Nephron (organoid): ENCODE data around the gene AP1S1.

ENCODE experiments used
- H3K27ac Mint-ChIP-seq, 3 experiments: 2 replicates each; pipeline ENCODE4 v1.8.0; 2020; ENCODE audit warnings: mixed read lengths in 3 of 3, mild to moderate bottlenecking in 2 of 3, moderate library complexity in 1 of 3
- H3K27me3 Mint-ChIP-seq: 2 replicates; pipeline ENCODE4 v1.8.0; 2021; ENCODE audit warnings: low read depth, mild to moderate bottlenecking, moderate library complexity, mixed read lengths
- H3K36me3 Mint-ChIP-seq: 2 replicates; pipeline ENCODE4 v1.8.0; 2020; ENCODE audit warnings: low read depth, mixed read lengths
- H3K4me1 Mint-ChIP-seq: 2 replicates; pipeline ENCODE4 v1.8.0; 2020; ENCODE audit warnings: mixed read lengths
- H3K4me3 Mint-ChIP-seq, 3 experiments: 2 replicates each; pipeline ENCODE4 v1.8.0; 2020; ENCODE audit warnings: mild to moderate bottlenecking in 3 of 3, mixed read lengths in 3 of 3, moderate library complexity in 2 of 3
- H3K9me3 Mint-ChIP-seq: 2 replicates; pipeline ENCODE4 v1.8.0; 2020; ENCODE audit warnings: mixed read lengths
- TF ChIP-seq, protein P1 (sequence below), 3 experiments: fragments of 200-600 bp; sonication (generic); IDR thresholded peaks; one replicate each; pipeline ENCODE4 v1.5.0; 2021; ENCODE audit warnings: antibody characterized with exemption in 3 of 3; ENCODE audit not compliant: unreplicated experiment in 3 of 3

AP1S1 gene

DNA sequence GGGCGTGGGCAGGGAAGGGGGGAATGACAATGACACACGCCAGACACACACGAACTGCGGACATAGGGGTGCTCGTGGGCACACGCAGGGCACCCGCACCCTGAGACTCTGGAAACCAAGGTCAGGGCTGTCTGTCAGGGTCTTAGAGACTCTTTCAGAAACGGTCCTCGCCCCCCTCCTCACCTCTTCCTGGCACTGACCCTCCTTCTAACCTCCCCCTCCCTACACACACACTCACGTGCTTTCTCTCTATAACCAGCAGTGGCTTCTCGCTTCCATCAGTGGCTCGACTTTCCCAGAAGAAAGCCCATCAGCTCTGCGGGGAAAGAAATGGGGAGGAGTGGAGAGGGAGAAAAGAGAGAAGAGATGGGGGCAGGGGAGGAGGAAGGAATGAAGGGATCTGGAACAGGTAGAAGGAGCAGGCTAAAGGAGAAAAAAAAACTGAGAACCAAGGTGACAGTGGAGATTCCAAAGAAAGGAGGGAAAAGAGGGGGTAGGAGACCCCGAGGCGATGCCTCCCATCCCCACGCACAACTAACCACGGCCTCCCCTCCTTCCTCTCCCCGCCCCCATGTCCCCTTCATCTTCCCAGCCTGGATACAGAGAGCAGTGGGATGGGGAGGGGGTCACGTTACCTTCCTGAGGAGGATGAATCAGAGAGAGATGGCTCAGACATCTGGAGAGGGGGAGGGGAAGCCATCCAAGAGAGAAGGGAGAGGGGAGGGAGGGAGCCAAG is 12.8 kb downstream of the AP1S1 start:
- Mint-ChIP-seq H3K4me1 (peaks cover 51% of the 10 kb centered on the region), H3K4me3 (peak overlapping the region; percentile 35 to 78 (median 45)), H3K36me3 (no peaks in the 10 kb centered on the region), H3K27me3 (peaks cover 92% of the 10 kb centered on the region), H3K27ac (no peak overlapping the region), H3K9me3 (no peaks in the 10 kb centered on the region)
- TF ChIP-seq, protein P1, sequence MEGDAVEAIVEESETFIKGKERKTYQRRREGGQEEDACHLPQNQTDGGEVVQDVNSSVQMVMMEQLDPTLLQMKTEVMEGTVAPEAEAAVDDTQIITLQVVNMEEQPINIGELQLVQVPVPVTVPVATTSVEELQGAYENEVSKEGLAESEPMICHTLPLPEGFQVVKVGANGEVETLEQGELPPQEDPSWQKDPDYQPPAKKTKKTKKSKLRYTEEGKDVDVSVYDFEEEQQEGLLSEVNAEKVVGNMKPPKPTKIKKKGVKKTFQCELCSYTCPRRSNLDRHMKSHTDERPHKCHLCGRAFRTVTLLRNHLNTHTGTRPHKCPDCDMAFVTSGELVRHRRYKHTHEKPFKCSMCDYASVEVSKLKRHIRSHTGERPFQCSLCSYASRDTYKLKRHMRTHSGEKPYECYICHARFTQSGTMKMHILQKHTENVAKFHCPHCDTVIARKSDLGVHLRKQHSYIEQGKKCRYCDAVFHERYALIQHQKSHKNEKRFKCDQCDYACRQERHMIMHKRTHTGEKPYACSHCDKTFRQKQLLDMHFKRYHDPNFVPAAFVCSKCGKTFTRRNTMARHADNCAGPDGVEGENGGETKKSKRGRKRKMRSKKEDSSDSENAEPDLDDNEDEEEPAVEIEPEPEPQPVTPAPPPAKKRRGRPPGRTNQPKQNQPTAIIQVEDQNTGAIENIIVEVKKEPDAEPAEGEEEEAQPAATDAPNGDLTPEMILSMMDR (IDR thresholded peaks at IDR 0.05; ENCODE audit: unreplicated experiment in 3 of 3), result no peak

DNA sequence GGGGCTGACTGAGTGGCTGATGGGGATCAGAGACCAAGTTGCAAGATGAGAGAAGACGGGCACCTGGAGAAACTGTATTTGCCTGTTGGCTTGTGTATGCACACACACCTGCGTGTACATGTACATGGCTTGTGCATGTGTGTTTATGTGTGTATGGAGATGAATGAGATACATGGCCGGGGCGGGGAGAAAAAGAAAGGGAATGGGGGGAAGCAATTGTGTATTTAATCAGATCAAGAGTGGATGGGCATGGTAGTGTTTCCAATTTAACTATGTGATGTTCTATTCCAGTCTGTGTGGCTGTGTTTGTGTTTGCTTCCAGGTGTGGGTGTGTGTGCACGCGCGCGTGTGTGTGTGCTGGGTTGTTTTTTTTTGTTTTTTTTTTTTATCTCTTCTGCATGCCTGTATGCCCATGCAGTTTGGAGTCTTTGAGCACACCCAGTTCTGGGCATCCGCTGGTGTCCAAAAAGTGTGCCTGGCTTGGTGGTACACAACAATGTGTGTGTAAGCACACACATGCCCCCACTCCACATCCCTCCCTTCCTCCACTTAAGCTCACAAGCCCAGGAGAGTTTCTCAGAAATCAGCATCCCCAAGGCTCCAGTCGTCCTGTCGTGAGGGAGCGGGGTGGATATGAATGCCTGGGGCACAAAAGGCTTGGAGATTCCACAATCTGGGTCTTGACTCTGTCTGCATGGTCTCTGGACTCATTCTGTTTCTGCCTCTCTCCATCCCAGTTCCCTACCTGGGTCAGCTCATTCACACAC is 13.6 kb downstream of the AP1S1 start:
- Mint-ChIP-seq H3K4me1 (peaks cover 47% of the 10 kb centered on the region), H3K36me3 (no peaks in the 10 kb centered on the region), H3K4me3 (peak overlapping the region; percentile 2 to 39 (median 19)), H3K27me3 (peaks cover 95% of the 10 kb centered on the region), H3K27ac (no peak overlapping the region), H3K9me3 (no peaks in the 10 kb centered on the region)
- TF ChIP-seq, protein P1 (IDR thresholded peaks at IDR 0.05; ENCODE audit: unreplicated experiment in 3 of 3), result no peak

DNA sequence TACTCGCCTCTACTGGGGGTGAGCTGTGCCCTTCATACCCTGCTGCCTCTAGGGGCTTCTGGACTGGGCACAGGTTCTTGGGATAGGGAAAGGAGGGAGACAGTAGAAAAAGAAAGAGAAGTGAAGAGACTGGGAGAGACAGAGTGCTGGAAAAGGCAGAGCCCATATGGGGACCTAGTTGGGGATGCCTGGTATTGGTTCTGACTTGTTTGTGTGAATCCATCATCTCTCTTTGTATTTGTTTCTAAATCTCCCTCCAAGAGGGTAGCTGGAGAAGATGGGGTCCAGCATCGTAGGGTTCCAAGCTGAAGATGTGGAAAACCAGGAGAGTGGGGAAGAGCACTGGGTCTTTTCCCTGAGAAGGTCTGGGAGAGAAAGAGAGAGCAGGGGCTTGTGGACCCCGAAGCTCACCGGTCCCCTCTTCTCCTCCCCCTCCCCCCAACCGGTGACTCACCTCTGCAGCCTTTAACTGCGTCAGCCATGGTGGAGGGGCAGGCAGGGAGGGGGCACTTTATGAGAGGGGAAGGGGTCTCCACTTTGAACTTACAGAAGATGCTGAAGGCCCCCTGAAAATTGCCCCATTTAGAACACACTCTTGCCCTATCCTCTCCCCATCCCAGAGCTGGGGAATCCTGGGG is 14.3 kb downstream of the AP1S1 start:
- Mint-ChIP-seq H3K9me3 (no peaks in the 10 kb centered on the region), H3K27ac (no peak overlapping the region), H3K36me3 (no peaks in the 10 kb centered on the region), H3K27me3 (peaks cover 96% of the 10 kb centered on the region), H3K4me1 (peaks cover 47% of the 10 kb centered on the region), H3K4me3 (peak overlapping the region in 2 of 3 experiments; percentile 10 to 39)
- TF ChIP-seq, protein P1 (IDR thresholded peaks at IDR 0.05; ENCODE audit: unreplicated experiment in 3 of 3), result no peak

DNA sequence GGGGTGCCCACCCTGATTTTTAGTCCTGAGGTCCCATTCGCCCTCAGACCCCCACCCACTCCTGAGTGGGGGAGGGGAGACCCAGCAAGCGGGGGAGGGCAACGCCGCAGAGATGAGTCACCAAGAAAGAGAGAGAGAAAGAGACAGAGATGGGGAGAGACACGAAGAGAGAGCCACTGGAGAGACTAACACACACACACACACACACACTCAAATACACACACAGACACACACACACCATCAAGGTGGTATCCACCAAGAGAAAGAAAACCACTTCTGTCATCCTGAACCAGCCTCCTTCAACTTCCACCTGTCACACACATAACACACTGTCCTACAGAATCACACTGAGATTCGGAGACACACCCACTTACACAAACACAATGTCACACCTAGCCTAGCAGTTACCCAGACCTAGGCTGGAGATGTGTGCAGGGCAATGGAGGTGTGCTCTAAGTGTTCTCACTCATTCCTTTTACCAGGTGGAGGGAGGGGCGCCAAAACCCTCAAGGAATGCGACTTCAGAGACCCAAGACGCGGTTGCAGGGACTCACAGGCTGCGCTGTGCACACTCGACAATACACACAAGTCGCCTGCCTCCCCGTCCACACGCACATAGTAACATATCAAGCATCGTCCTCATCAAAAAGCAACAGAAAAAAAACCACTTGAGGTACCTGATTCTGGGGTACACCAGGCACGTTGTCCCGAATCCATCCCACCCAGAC is 15.0 kb downstream of the AP1S1 start:
- H3K4me3 Mint-ChIP-seq, result peak overlapping the region in 2 of 3 experiments; percentile 19 to 73
- H3K36me3 Mint-ChIP-seq, result no peaks in the 10 kb centered on the region
- peaks cover 47% of the 10 kb centered on the region for H3K4me1 Mint-ChIP-seq
- TF ChIP-seq, protein P1 (IDR thresholded peaks at IDR 0.05; ENCODE audit: unreplicated experiment in 3 of 3), result no peak
- H3K27me3 Mint-ChIP-seq, result peaks cover 100% of the 10 kb centered on the region
- no peak overlapping the region for H3K27ac Mint-ChIP-seq
- H3K9me3 Mint-ChIP-seq, result no peaks in the 10 kb centered on the region

DNA sequence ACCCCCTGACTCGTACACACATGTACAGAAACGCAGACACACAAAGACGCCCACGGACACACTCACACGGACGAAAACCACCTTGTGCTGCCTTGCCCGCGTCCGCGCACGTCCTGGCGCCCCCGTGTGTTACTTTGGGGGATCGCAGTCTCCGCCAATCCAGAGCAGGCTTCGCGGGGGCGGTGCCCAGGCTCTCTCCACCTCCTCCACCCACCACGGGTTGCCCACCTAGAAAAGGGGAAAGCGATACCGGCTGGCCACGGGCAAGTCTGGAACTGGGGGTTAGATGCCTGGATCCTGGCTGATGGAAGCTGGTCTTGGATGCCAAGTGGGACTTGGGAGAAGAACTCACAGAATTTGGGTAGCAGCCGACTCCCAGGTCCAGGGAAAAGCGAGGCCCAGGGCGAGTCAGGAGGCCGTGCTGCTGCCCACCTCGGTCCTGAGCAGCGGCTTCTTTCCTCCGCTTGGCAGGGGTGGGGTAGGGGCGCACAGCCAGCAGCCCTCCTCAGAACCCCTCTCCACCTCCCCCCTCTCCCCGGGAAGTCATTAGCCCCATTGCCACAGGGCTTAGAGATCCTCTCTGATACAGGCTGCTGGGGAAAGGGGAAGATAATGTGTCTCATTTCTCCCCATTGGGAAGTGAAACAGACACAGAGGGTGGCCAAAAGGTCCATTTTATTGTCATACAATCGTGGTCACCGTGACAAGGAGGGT is 15.7 kb downstream of the AP1S1 start:
- Mint-ChIP-seq H3K4me1 (peaks cover 47% of the 10 kb centered on the region), H3K4me3 (peak overlapping the region in 2 of 3 experiments; percentile 19 to 73)

More for the DNA sequence above, 15.7 kb downstream of the AP1S1 start:
- TF ChIP-seq, protein P1 (IDR thresholded peaks at IDR 0.05; ENCODE audit: unreplicated experiment in 3 of 3), result peak; percentile 81 to 87 (median 86)
- Mint-ChIP-seq H3K9me3 (no peaks in the 10 kb centered on the region), H3K36me3 (no peaks in the 10 kb centered on the region), H3K27me3 (peaks cover 100% of the 10 kb centered on the region), H3K27ac (no peak overlapping the region)
